A673 (cell line): ENCODE results near the gene CYBA. TPM values are rescaled to one million over a fixed set of nuclear protein-coding genes. Genes with fewer than 3 reads are reported as not detected.

ENCODE experiments used
- BruUV-seq: library from RNA; stranded (reverse); fragments of 400-500 nt; replicated peaks from 2 replicates; lab custom pipeline; 2021; lab: Mats Ljungman, UMichigan
- CTCF ChIA-PET: fragments of 300-600 bp; sonication (Branson Sonifier 250); formaldehyde crosslinking; loops from one replicate; lab custom pipeline; 2022; ENCODE audit warnings: antibody characterized with exemption; lab: Charles Lee
- POLR2A ChIA-PET: fragments of 300-600 bp; sonication (Branson Sonifier 250); formaldehyde crosslinking; loops from one replicate; lab custom pipeline; 2022; ENCODE audit warnings: antibody characterized with exemption; ENCODE audit not compliant: low non-redundant PET; lab: Charles Lee
- DNase-seq: peaks from one replicate; pipeline ENCODE4 v3.0.0-alpha.2; 2015; ENCODE audit warnings: low spot score
- H3K27ac ChIP-seq: fragments of 200-600 bp; sonication (generic); 2 replicates; pipeline ENCODE4 v1.5.1; 2016; ENCODE audit warnings: mixed run types, low read depth, mild to moderate bottlenecking, mixed read lengths, antibody characterized with exemption, low read length; ENCODE audit not compliant: poor library complexity, severe bottlenecking
- H3K27me3 ChIP-seq: fragments of 200-600 bp; sonication (generic); replicated peaks from 2 replicates; pipeline ENCODE4 v1.6.1; 2017; ENCODE audit warnings: mixed run types, low read depth, mild to moderate bottlenecking, mixed read lengths, antibody characterized with exemption, low read length; ENCODE audit not compliant: insufficient read depth, poor library complexity
- H3K36me3 ChIP-seq: fragments of 200-600 bp; sonication (generic); 2 replicates; pipeline ENCODE4 v1.6.1; 2016; ENCODE audit warnings: mixed run types, mild to moderate bottlenecking, mixed read lengths, antibody characterized with exemption, low read length; ENCODE audit not compliant: insufficient read depth, poor library complexity, severe bottlenecking
- H3K4me1 ChIP-seq: fragments of 200-600 bp; sonication (generic); 2 replicates; pipeline ENCODE4 v1.6.1; 2017; ENCODE audit warnings: mixed run types, mild to moderate bottlenecking, mixed read lengths, antibody characterized with exemption, low read length; ENCODE audit not compliant: insufficient read depth, poor library complexity, severe bottlenecking
- H3K4me3 ChIP-seq: fragments of 200-600 bp; sonication (generic); 2 replicates; pipeline ENCODE4 v1.5.1; 2016; ENCODE audit warnings: low read depth, mixed run types, mild to moderate bottlenecking, mixed read lengths, low read length; ENCODE audit not compliant: poor library complexity, severe bottlenecking
- H3K9me3 ChIP-seq: fragments of 200-600 bp; sonication (generic); 2 replicates; pipeline ENCODE4 v1.6.1; 2016; ENCODE audit warnings: mixed run types, low read depth, mild to moderate bottlenecking, mixed read lengths, antibody characterized with exemption, low read length; ENCODE audit not compliant: poor library complexity, severe bottlenecking
- EZH2 ChIP-seq: fragments of 200-600 bp; sonication (generic); IDR thresholded peaks from 2 replicates; pipeline ENCODE4 v1.6.1; 2017; ENCODE audit warnings: borderline replicate concordance, low read depth, mild to moderate bottlenecking, mixed read lengths, antibody characterized with exemption, low read length; ENCODE audit not compliant: poor library complexity, severe bottlenecking
- intact Hi-C: fragments of 100-400 bp; cut with micrococcal nuclease; formaldehyde crosslinking; loops from one replicate; pipeline ENCODE4 v1.10.0; 2022; ENCODE audit not compliant: unreplicated experiment
- total RNA-seq: library from RNA; stranded (reverse); gene quantifications from 2 replicates; pipeline ENCODE4 v1.2.3, GENCODE V29; 2021
- TF ChIP-seq, protein P1 (sequence below): fragments of 300-800, 200-600 bp; sonication (generic); conservative IDR thresholded peaks from 2 replicates; pipeline ENCODE4 v1.5.1; 2017; ENCODE audit warnings: low read depth, mild to moderate bottlenecking, antibody characterized with exemption, low read length, moderate library complexity, mixed read lengths

CYBA gene
- total RNA-seq, 1 experiment from 2014 or later = 44.7 TPM

DNA sequence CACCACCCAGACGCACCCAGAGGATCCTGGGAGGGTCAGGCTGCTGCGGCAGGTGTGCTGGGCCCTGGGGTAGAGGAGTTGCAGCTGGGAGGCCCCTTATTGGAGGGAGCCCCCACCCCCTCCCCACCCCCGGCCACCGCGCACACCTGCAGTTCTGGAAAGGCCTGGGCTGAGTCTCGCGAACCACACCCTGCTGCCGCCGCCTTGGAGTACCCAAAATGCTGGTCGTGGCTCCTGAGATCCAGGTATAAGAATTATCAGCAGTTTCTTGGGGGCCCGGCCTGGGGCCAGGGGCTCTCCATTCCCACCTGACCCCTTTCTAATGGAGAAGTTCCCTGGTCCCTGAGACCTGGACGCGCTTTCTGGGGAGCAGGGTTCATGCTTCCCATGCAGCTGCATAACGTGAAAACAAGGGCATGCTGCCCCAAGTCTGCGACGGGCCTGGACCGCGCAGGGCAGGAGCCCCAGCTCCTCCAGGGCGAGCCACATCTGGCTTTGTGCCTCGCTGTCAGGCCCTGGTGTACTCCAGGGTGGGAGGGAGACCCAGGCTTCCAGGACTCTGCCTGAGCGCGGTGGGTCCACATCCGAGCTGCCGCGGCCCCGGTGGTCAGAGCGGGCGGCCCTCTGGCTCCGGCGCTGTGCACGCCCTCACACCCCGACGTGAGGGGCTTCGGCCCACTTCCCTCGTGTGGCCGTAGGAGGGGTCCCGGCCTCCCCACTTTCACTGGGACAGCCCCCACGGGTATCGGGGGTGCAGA is 42.7 kb upstream of the CYBA start:
- DNase-seq = no peak
- peaks cover 6% of the 10 kb centered on the region for H3K36me3 ChIP-seq
- intact Hi-C loops = no loop called here
- TF ChIP-seq, protein P1, sequence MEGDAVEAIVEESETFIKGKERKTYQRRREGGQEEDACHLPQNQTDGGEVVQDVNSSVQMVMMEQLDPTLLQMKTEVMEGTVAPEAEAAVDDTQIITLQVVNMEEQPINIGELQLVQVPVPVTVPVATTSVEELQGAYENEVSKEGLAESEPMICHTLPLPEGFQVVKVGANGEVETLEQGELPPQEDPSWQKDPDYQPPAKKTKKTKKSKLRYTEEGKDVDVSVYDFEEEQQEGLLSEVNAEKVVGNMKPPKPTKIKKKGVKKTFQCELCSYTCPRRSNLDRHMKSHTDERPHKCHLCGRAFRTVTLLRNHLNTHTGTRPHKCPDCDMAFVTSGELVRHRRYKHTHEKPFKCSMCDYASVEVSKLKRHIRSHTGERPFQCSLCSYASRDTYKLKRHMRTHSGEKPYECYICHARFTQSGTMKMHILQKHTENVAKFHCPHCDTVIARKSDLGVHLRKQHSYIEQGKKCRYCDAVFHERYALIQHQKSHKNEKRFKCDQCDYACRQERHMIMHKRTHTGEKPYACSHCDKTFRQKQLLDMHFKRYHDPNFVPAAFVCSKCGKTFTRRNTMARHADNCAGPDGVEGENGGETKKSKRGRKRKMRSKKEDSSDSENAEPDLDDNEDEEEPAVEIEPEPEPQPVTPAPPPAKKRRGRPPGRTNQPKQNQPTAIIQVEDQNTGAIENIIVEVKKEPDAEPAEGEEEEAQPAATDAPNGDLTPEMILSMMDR = no peak
- no peak for TF ChIP-seq EZH2
- H3K4me1 ChIP-seq = no peaks in the 10 kb centered on the region
- H3K27me3 ChIP-seq = no peaks in the 10 kb centered on the region
- ChIA-PET POLR2A (no interaction called here), CTCF (no interaction called here)
- H3K9me3 ChIP-seq = no peaks in the 10 kb centered on the region
- no TSS peak for BruUV-seq
- no peak overlapping the region for H3K27ac ChIP-seq
- H3K4me3 ChIP-seq = no peak overlapping the region

DNA sequence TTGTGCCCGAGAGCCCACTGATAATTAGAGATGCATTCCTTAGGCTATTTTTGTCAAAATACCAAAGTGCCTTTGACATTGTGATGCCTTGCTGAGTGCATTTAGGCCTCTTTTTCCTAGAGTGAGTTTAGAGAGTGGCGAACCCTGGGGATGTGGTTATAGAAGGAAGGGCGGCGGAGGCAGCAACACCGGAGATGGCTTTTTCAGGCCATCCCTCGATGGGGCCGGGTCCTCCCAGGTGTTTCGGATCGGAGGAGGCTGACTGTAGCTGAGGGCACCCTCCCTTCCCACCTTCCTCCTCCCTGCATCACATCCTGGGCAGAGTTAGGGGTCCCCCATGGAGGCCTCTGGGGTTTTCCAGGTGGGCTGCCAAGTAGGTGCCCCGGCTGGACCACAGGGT is 42.0 kb upstream of the CYBA start:
- H3K4me3 ChIP-seq = no peak overlapping the region
- intact Hi-C loops = no loop called here
- no peaks in the 10 kb centered on the region for H3K4me1 ChIP-seq
- H3K27me3 ChIP-seq = no peaks in the 10 kb centered on the region
- H3K36me3 ChIP-seq = no peaks in the 10 kb centered on the region
- TF ChIP-seq, protein P1 = no peak
- CTCF ChIA-PET = no interaction called here
- POLR2A ChIA-PET = no interaction called here
- H3K27ac ChIP-seq = no peak overlapping the region
- no peaks in the 10 kb centered on the region for H3K9me3 ChIP-seq
- no peak for DNase-seq
- no TSS peak for BruUV-seq

DNA sequence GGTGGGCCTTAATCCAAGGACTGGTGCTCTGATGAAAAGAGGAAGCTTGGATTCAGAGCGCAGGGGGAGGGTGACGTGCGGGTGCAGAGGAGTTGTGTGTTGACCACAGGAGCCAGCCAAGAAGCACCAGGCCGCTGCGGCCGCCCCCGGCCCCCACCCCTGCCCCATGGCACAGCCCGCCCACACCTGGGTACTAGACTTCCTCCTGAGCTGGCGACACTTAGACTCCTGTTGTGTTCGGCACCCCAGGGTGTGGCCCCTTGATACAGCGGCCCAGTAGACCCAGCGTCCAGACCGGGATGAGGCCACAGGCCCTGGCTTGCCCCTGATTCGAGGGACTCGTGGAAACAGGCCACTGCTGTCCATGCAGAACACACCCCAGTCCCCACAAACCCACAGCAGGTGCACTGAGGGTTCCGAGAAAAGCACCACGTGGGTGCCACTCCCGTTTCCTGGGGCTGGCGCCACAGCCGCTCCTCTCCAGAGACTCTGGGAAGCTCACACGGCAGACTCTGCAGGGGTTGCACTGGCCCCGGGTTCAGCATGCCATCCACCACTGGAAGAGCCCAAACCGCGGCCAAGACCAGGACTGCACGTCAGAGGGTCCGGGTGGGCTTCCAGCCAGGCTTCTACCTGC is 41.2 kb upstream of the CYBA start:
- no TSS peak for BruUV-seq
- H3K4me1 ChIP-seq = no peaks in the 10 kb centered on the region
- intact Hi-C loops = no loop called here
- TF ChIP-seq, protein P1 = no peak
- TF ChIP-seq EZH2 = no peak
- no peaks in the 10 kb centered on the region for H3K27me3 ChIP-seq
- ChIA-PET POLR2A (no interaction called here), CTCF (no interaction called here)
- no peak overlapping the region for H3K27ac ChIP-seq
- no peak overlapping the region for H3K4me3 ChIP-seq
- no peaks in the 10 kb centered on the region for H3K9me3 ChIP-seq
- H3K36me3 ChIP-seq = no peaks in the 10 kb centered on the region
- DNase-seq = no peak
